DND-41 (cell line): ENCODE measurements around the gene CTNNBL1.

Experiments
- ATAC-seq: fragments of 200-7000 bp; cut with Tn5 transposase; 3 replicates; pipeline ENCODE4 v1.9.1; 2021; ENCODE audit warnings: low read depth; ENCODE audit not compliant: insufficient read depth
- DNase-seq: peaks from one replicate; pipeline ENCODE4 v3.0.0-alpha.2; 2020
- H2AFZ ChIP-seq: 2 replicates; pipeline ENCODE4 v1.6.0; 2012; ENCODE audit warnings: low read depth, low read length
- H3K27ac ChIP-seq: 2 replicates; pipeline ENCODE4 v1.5.1; 2012; ENCODE audit warnings: low read length, inconsistent platforms
- H3K27me3 ChIP-seq: fragments of 200-600 bp; sonication (generic); 2 replicates; pipeline ENCODE4 v1.6.0; 2012; ENCODE audit warnings: low read length, mild to moderate bottlenecking, inconsistent platforms; ENCODE audit not compliant: insufficient read depth, poor library complexity
- H3K36me3 ChIP-seq: 2 replicates; pipeline ENCODE4 v1.5.1; 2012; ENCODE audit warnings: low read length, inconsistent platforms; ENCODE audit not compliant: insufficient read depth
- H3K4me1 ChIP-seq: 2 replicates; pipeline ENCODE4 v1.5.1; 2012; ENCODE audit warnings: mild to moderate bottlenecking, low read length; ENCODE audit not compliant: insufficient read depth
- H3K4me2 ChIP-seq: 2 replicates; pipeline ENCODE4 v1.6.0; 2012; ENCODE audit warnings: mild to moderate bottlenecking, moderate library complexity, low read length, inconsistent platforms; ENCODE audit not compliant: insufficient read depth
- H3K4me3 ChIP-seq, 2 experiments: fragments of 200-600 bp in 1 of 2; shearing (Covaris generic) in 1 of 2; 2 replicates each; pipeline ENCODE4 v1.5.1; 2012 to 2016; ENCODE audit warnings: inconsistent platforms in 2 of 2, low read length in 2 of 2, mild to moderate bottlenecking in 2 of 2, low read depth in 1 of 2, moderate library complexity in 1 of 2
- H3K79me2 ChIP-seq: 2 replicates; pipeline ENCODE4 v1.6.0; 2012; ENCODE audit warnings: low read length, inconsistent platforms; ENCODE audit not compliant: insufficient read depth
- H3K9ac ChIP-seq: 2 replicates; pipeline ENCODE4 v1.6.0; 2012; ENCODE audit warnings: low read depth, mild to moderate bottlenecking, inconsistent platforms, low read length, moderate library complexity
- H3K9me3 ChIP-seq: 2 replicates; pipeline ENCODE4 v1.5.1; 2012; ENCODE audit warnings: low read length, moderate library complexity, mild to moderate bottlenecking, inconsistent platforms; ENCODE audit not compliant: insufficient read depth, severe bottlenecking
- H4K20me1 ChIP-seq: 2 replicates; pipeline ENCODE4 v1.6.0; 2012; ENCODE audit warnings: low read length; ENCODE audit not compliant: insufficient read depth
- EZH2 ChIP-seq: IDR thresholded peaks from 3 replicates; pipeline ENCODE4 v1.6.1; 2012; ENCODE audit warnings: borderline replicate concordance, low read depth, mild to moderate bottlenecking, moderate library complexity, low read length, inconsistent platforms; ENCODE audit not compliant: severe bottlenecking
- TF ChIP-seq, protein P1 (sequence below): IDR thresholded peaks from 2 replicates; pipeline ENCODE4 v1.5.1; 2012; ENCODE audit warnings: borderline replicate concordance, low read length, moderate library complexity, mild to moderate bottlenecking; ENCODE audit not compliant: poor library complexity, severe bottlenecking; ENCODE audit errors: extremely low read depth

Gene CTNNBL1

DNA sequence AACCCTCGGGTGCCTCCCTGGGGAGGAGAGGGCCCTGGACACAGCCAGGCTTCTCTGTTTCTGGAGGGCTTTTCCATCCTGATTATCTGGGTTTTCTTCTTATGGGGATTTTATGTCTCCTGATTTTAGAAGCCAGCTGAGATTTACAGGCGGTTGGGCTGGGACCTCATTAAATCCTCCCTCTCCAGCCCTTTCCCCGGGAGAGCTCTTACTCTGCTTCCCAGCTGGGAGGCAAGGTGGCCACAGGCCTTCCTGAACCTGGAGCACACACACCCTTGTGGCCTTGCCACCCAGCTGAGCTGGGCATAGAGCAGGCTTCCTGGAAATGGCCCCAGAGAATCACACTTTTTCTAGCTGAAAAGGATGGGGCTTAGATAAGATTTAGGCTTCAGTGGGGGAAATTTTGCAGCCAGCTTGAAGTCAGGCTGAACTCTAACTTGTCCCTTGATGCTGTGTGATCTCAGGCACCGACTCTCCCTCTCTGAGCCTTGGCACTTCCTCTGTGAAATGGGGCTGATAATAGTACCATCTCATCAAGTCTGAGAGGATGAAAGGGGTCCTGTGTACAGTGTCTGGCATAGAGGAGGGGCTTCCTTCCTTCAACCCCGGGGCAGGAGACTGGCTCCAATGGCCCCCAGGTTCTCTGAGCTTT is 225.7 kb downstream of the CTNNBL1 start:
- no peak for TF ChIP-seq EZH2
- Histone ChIP-seq H3K27ac (no peak overlapping the region), H2AFZ (no peak overlapping the region), H3K36me3 (no peaks in the 10 kb centered on the region), H3K9ac (no peak overlapping the region), H3K4me1 (no peaks in the 10 kb centered on the region), H3K4me2 (no peak overlapping the region), H3K4me3 (no peak overlapping the region), H3K9me3 (no peaks in the 10 kb centered on the region), H4K20me1 (peaks cover 9% of the 10 kb centered on the region), H3K79me2 (no peaks in the 10 kb centered on the region), H3K27me3 (peaks cover 3% of the 10 kb centered on the region)
- DNase-seq (no peak), ATAC-seq (no peak)

DNA sequence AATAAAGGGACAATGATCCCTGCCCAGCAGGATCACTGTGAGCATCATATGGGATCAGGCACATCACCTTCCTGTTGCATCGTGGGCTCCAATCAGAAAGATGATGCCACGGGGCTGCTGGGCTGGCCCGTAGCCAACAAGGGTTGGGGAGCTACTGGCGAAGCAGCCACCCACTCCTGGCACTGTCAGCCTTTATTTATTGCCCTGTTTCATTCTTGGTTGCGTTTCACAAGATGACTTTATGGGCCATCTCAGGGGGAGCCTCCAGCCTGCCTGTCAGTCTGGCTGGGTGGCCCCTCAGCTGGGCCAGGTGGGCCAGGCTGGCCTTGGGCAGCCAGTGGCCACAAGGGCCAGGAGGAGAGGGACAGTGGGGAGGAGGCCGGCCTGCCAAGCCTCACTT is 226.4 kb downstream of the CTNNBL1 start:
- H3K4me1 ChIP-seq: no peaks in the 10 kb centered on the region
- H3K9me3 ChIP-seq: no peaks in the 10 kb centered on the region
- H3K4me2 ChIP-seq: no peak overlapping the region
- no peak overlapping the region for H3K4me3 ChIP-seq
- no peak overlapping the region for H3K9ac ChIP-seq
- H3K27ac ChIP-seq: no peak overlapping the region
- no peak overlapping the region for H2AFZ ChIP-seq
- TF ChIP-seq, protein P1, sequence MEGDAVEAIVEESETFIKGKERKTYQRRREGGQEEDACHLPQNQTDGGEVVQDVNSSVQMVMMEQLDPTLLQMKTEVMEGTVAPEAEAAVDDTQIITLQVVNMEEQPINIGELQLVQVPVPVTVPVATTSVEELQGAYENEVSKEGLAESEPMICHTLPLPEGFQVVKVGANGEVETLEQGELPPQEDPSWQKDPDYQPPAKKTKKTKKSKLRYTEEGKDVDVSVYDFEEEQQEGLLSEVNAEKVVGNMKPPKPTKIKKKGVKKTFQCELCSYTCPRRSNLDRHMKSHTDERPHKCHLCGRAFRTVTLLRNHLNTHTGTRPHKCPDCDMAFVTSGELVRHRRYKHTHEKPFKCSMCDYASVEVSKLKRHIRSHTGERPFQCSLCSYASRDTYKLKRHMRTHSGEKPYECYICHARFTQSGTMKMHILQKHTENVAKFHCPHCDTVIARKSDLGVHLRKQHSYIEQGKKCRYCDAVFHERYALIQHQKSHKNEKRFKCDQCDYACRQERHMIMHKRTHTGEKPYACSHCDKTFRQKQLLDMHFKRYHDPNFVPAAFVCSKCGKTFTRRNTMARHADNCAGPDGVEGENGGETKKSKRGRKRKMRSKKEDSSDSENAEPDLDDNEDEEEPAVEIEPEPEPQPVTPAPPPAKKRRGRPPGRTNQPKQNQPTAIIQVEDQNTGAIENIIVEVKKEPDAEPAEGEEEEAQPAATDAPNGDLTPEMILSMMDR: no peak
- TF ChIP-seq EZH2: no peak
- DNase-seq: no peak
- H3K27me3 ChIP-seq: peaks cover 10% of the 10 kb centered on the region
- no peaks in the 10 kb centered on the region for H3K79me2 ChIP-seq
- ATAC-seq: no peak
- peaks cover 12% of the 10 kb centered on the region; the same call in 1 of the 2 replicates for H4K20me1 ChIP-seq
- H3K36me3 ChIP-seq: no peaks in the 10 kb centered on the region

DNA sequence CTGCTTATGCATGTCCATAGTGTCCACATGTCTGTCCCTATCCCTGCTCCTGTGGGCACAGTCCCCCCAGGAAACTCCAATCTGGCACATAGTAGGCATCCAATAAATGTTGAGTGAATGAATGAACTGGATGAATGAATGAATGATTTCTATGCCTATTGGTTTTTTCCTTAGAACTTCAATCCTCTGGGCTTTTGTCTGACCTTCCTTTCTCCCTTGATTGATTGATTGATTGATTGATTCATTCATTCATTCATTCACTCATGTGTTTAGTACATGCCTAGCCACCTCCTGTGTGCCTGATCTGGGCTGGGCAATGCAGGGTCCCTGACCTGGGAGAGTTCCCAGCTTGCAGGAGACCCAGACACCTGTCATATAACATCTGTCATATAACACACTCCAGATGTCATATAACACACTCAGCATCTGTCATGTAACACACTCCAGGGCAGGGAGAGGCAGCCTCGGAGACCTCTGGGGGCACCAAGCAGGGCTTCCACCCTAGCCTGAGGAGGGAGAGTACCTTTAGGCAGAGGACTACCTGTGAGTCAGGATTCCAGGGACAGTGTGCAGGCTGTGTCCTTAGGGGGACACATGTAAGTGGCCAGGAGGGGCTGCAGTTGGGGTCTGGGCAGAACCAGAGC is 227.0 kb downstream of the CTNNBL1 start:
- Histone ChIP-seq H3K27ac (no peak overlapping the region), H2AFZ (no peak overlapping the region), H3K9me3 (no peaks in the 10 kb centered on the region), H3K27me3 (peaks cover 11% of the 10 kb centered on the region), H3K4me3 (no peak overlapping the region), H4K20me1 (peaks cover 11% of the 10 kb centered on the region; the same call in 1 of the 2 replicates), H3K79me2 (no peaks in the 10 kb centered on the region), H3K9ac (no peak overlapping the region), H3K4me2 (no peak overlapping the region), H3K4me1 (no peaks in the 10 kb centered on the region), H3K36me3 (no peaks in the 10 kb centered on the region)
- TF ChIP-seq EZH2: no peak
- TF ChIP-seq, protein P1: no peak
- ATAC-seq: no peak
- DNase-seq: no peak

DNA sequence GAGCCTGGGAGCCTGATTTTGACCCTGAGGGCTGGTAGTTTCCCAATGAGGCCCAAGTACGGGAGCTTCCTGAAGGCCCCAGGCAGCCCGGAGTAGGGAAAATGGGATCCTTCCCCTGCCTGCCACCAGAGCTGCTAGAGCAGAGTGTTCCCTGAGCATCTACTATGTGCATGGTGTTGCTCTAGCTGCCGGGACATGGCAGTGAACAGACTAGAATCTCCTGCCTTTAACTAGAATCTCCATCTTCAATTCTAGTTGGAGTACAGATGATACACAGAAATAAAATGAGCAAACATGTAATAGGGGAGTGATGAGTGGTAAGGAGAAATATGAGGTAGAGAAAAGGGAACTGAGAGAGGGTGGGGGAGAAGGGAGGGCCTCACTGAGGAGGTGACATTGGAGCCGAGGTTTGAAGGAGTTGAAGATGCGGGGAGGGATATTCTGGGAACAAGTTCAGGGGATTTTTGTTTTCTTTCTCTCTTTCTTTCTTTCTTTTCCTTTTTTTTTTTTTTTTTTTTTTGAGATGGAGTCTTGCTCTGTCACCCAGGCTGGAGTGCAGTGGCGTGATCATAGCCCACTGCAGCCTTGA is 227.6 kb downstream of the CTNNBL1 start:
- Histone ChIP-seq H3K4me3 (no peak overlapping the region), H3K4me2 (no peak overlapping the region), H3K27me3 (peaks cover 11% of the 10 kb centered on the region), H4K20me1 (0 out of 2 replicates have a peak, but pooled peaks cover 9% of the 10 kb centered on the region), H2AFZ (no peak overlapping the region), H3K4me1 (no peaks in the 10 kb centered on the region), H3K9me3 (no peaks in the 10 kb centered on the region), H3K79me2 (no peaks in the 10 kb centered on the region), H3K36me3 (no peaks in the 10 kb centered on the region), H3K9ac (no peak overlapping the region), H3K27ac (no peak overlapping the region)
- DNase-seq: no peak
- ATAC-seq: no peak
- TF ChIP-seq EZH2: no peak
- TF ChIP-seq, protein P1: no peak
